Neural progenitor cell (in vitro differentiated cells): Measurements from ENCODE around the gene TRRAP. TPM values are rescaled to one million over a fixed set of nuclear protein-coding genes. Genes with fewer than 3 reads are reported as not detected.

ENCODE experiments used
- DNase-seq: peaks from one replicate; pipeline ENCODE4 v3.0.0-alpha.2; 2016; ENCODE audit warnings: low spot score
- H2AFZ ChIP-seq: fragments of 200-600 bp; sonication (generic); replicated peaks from 2 replicates; pipeline ENCODE4 v1.6.1; 2016; ENCODE audit warnings: antibody characterized with exemption
- H3F3A ChIP-seq: fragments of 200-600 bp; sonication (generic); 2 replicates; pipeline ENCODE4 v1.6.1; 2016; ENCODE audit warnings: antibody characterized with exemption, low read depth
- H3K27ac ChIP-seq: fragments of 200-600 bp; sonication (generic); 2 replicates; pipeline ENCODE4 v1.5.1; 2016; ENCODE audit warnings: mild to moderate bottlenecking
- H3K27me3 ChIP-seq: fragments of 200-600 bp; sonication (generic); 2 replicates; pipeline ENCODE4 v1.6.1; 2016; ENCODE audit warnings: mild to moderate bottlenecking, moderate library complexity
- H3K36me3 ChIP-seq: fragments of 200-600 bp; sonication (generic); 2 replicates; pipeline ENCODE4 v1.5.1; 2016
- H3K4me1 ChIP-seq: fragments of 200-600 bp; sonication (generic); 2 replicates; pipeline ENCODE4 v1.6.1; 2016; ENCODE audit warnings: mixed run types
- H3K4me2 ChIP-seq: fragments of 200-600 bp; sonication (generic); 2 replicates; pipeline ENCODE4 v1.6.1; 2016
- H3K4me3 ChIP-seq: fragments of 200-600 bp; sonication (generic); 2 replicates; pipeline ENCODE4 v1.5.1; 2016
- H3K79me2 ChIP-seq: fragments of 200-600 bp; sonication (generic); 2 replicates; pipeline ENCODE4 v1.6.1; 2016; ENCODE audit warnings: low read depth
- H3K9ac ChIP-seq: fragments of 200-600 bp; sonication (generic); 2 replicates; pipeline ENCODE4 v1.6.1; 2016
- H3K9me3 ChIP-seq: fragments of 200-600 bp; sonication (generic); 2 replicates; pipeline ENCODE4 v1.5.1; 2016; ENCODE audit warnings: low read depth
- H4K20me1 ChIP-seq: fragments of 200-600 bp; sonication (generic); 2 replicates; pipeline ENCODE4 v1.6.1; 2016; ENCODE audit warnings: low read depth
- H3K27ac Mint-ChIP-seq: 3 replicates; pipeline ENCODE4 v1.8.0; 2021; ENCODE audit warnings: mixed read lengths
- H3K27me3 Mint-ChIP-seq: 2 replicates; pipeline ENCODE4 v1.8.0; 2022; ENCODE audit warnings: low read depth, mild to moderate bottlenecking, inconsistent platforms, moderate library complexity, mixed read lengths; ENCODE audit not compliant: insufficient read depth
- H3K36me3 Mint-ChIP-seq: 3 replicates; pipeline ENCODE4 v1.8.0; 2021; ENCODE audit warnings: mixed read lengths
- H3K4me1 Mint-ChIP-seq: 3 replicates; pipeline ENCODE4 v1.8.0; 2021; ENCODE audit warnings: mixed read lengths
- H3K4me3 Mint-ChIP-seq: 3 replicates; pipeline ENCODE4 v1.8.0; 2021; ENCODE audit warnings: mild to moderate bottlenecking, moderate library complexity, mixed read lengths
- H3K9me3 Mint-ChIP-seq: 3 replicates; pipeline ENCODE4 v1.8.0; 2020; ENCODE audit warnings: mixed read lengths
- EZH2 ChIP-seq: fragments of 200-600 bp; sonication (generic); IDR thresholded peaks from 2 replicates; pipeline ENCODE4 v1.6.1; 2017; ENCODE audit warnings: antibody characterized with exemption, mild to moderate bottlenecking, moderate library complexity
- EZH2phosphoT487 ChIP-seq: fragments of 200-600 bp; sonication (generic); IDR thresholded peaks from 2 replicates; pipeline ENCODE4 v1.6.1; 2017; ENCODE audit warnings: antibody characterized with exemption
- total RNA-seq: library from RNA; depleted of rRNA; stranded (reverse); fragments of >200 nt; gene quantifications from 2 replicates; pipeline ENCODE4 v1.2.3, GENCODE V29; 2015; ENCODE audit warnings: low replicate concordance
- TF ChIP-seq, protein P1 (sequence below): fragments of 200-600 bp; sonication (generic); IDR thresholded peaks from 2 replicates; pipeline ENCODE4 v1.5.1; 2017; ENCODE audit warnings: antibody characterized with exemption, mild to moderate bottlenecking

The TRRAP gene
- total RNA-seq, 1 donor from 2014 or later: 19.9 TPM

- H3K36me3 Mint-ChIP-seq: peaks cover 36% of the 10 kb centered on the region
Observed at GRCh38 chr7:98998821-98999725, 120.7 kb downstream of the TRRAP start.

DNA sequence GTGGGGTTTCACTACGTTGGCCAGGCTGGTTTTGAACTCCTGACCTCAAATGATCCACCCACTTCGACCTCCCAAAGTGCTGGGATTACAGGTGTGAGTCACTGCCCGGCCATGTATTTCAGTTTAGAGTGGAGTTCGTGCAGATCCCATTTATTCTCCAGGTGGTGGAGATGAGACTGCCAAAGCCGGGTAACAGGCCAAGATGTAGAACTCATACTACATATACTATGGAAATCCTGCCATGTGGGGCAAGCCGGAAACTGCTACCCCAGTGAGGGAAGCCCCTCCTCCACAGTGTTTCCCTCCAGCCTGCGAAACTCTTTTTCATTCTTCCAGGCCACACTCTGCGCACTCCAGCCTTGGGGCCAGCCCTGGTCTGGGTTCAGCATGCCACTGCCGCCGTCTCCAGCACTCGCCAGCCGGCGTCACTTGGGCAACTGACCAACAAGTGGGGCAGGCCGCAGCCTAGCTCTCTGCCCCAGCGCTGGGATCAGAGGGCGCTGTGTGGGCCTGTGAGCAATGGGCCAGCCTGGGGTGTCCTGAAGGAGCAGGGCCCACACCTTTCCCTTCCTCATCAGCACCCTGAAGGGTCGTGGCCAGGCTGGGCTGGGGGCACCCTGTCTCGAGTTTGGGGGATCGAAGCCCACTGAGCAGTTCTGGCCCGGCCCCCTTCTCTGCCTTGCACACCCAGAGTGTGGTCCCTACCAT, 122.0 kb downstream of the TRRAP start:
- no peaks in the 10 kb centered on the region for H3K9me3 Mint-ChIP-seq
- no peak for TF ChIP-seq EZH2
- TF ChIP-seq, protein P1, sequence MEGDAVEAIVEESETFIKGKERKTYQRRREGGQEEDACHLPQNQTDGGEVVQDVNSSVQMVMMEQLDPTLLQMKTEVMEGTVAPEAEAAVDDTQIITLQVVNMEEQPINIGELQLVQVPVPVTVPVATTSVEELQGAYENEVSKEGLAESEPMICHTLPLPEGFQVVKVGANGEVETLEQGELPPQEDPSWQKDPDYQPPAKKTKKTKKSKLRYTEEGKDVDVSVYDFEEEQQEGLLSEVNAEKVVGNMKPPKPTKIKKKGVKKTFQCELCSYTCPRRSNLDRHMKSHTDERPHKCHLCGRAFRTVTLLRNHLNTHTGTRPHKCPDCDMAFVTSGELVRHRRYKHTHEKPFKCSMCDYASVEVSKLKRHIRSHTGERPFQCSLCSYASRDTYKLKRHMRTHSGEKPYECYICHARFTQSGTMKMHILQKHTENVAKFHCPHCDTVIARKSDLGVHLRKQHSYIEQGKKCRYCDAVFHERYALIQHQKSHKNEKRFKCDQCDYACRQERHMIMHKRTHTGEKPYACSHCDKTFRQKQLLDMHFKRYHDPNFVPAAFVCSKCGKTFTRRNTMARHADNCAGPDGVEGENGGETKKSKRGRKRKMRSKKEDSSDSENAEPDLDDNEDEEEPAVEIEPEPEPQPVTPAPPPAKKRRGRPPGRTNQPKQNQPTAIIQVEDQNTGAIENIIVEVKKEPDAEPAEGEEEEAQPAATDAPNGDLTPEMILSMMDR: no peak
- no peak for TF ChIP-seq EZH2phosphoT487
- H3K4me3 ChIP-seq: no peak overlapping the region
- no peak overlapping the region for H3K27ac Mint-ChIP-seq
- no peak overlapping the region for H2AFZ ChIP-seq
- no peaks in the 10 kb centered on the region for H3K27me3 ChIP-seq
- H3F3A ChIP-seq: no peaks in the 10 kb centered on the region
- DNase-seq: no peak
- H3K79me2 ChIP-seq: no peaks in the 10 kb centered on the region
- H3K36me3 ChIP-seq: no peaks in the 10 kb centered on the region
- no peaks in the 10 kb centered on the region for H3K9me3 ChIP-seq
- peaks cover 34% of the 10 kb centered on the region for H3K36me3 Mint-ChIP-seq
- H3K27ac ChIP-seq: no peak overlapping the region
- no peak overlapping the region for H3K4me3 Mint-ChIP-seq
- H3K9ac ChIP-seq: no peak overlapping the region
- no peak overlapping the region for H3K4me2 ChIP-seq
- H3K27me3 Mint-ChIP-seq: no peaks in the 10 kb centered on the region
- no peaks in the 10 kb centered on the region for H3K4me1 Mint-ChIP-seq
- H4K20me1 ChIP-seq: no peaks in the 10 kb centered on the region
- no peaks in the 10 kb centered on the region for H3K4me1 ChIP-seq

More at GRCh38 chr7:98998821-98999725, 120.7 kb downstream of the TRRAP start:
- Histone ChIP-seq H3K4me3 (no peak overlapping the region), H3K79me2 (no peaks in the 10 kb centered on the region), H3K36me3 (no peaks in the 10 kb centered on the region), H3K4me1 (no peaks in the 10 kb centered on the region), H4K20me1 (no peaks in the 10 kb centered on the region), H3K27ac (no peak overlapping the region), H3K4me2 (no peak overlapping the region), H3K27me3 (no peaks in the 10 kb centered on the region), H3K9me3 (no peaks in the 10 kb centered on the region), H2AFZ (no peak overlapping the region), H3F3A (no peaks in the 10 kb centered on the region), H3K9ac (no peak overlapping the region)
- Mint-ChIP-seq H3K4me3 (no peak overlapping the region), H3K9me3 (no peaks in the 10 kb centered on the region), H3K27me3 (no peaks in the 10 kb centered on the region), H3K27ac (no peak overlapping the region), H3K4me1 (no peaks in the 10 kb centered on the region)
- no peak for DNase-seq
- TF ChIP-seq, protein P1: no peak
- no peak for TF ChIP-seq EZH2phosphoT487
- no peak for TF ChIP-seq EZH2

- Histone ChIP-seq H3K27me3 (no peaks in the 10 kb centered on the region), H2AFZ (no peak overlapping the region), H3K4me1 (no peaks in the 10 kb centered on the region), H3K4me2 (no peak overlapping the region), H3K9me3 (no peaks in the 10 kb centered on the region), H3F3A (no peaks in the 10 kb centered on the region), H3K36me3 (no peaks in the 10 kb centered on the region), H4K20me1 (no peaks in the 10 kb centered on the region), H3K27ac (no peak overlapping the region), H3K4me3 (no peak overlapping the region), H3K9ac (no peak overlapping the region), H3K79me2 (no peaks in the 10 kb centered on the region)
- no peak for DNase-seq
- TF ChIP-seq EZH2phosphoT487: no peak
- TF ChIP-seq, protein P1: no peak
- no peak for TF ChIP-seq EZH2
- Mint-ChIP-seq H3K27me3 (no peaks in the 10 kb centered on the region), H3K27ac (no peak overlapping the region), H3K4me1 (no peaks in the 10 kb centered on the region), H3K9me3 (no peaks in the 10 kb centered on the region), H3K4me3 (no peak overlapping the region), H3K36me3 (peaks cover 32% of the 10 kb centered on the region)
Observed at GRCh38 chr7:99000904-99001465, 122.7 kb downstream of the TRRAP start.
